ENCODE results near the gene SMARCA1. TPM values are rescaled to one million over a fixed set of nuclear protein-coding genes. Genes with fewer than 3 reads are reported as not detected.

Gene SMARCA1
- total RNA-seq, 2 donors from 2014 or later: 0.07 TPM; not detected in 1

- Mint-ChIP-seq H3K4me3 (no peak overlapping the region), H3K36me3 (ENCODE audit: low read depth) (no peaks in the 10 kb centered on the region), H3K4me1 (no peaks in the 10 kb centered on the region), H3K27me3 (no peaks in the 10 kb centered on the region), H3K27ac (no peak overlapping the region)
- H3K9me3 ChIP-seq (ENCODE audit: control insufficient read depth, low read length, poor library complexity, severe bottlenecking): no peaks in the 10 kb centered on the region
- no peak for ATAC-seq
- DNase-seq: no peak
Observed at GRCh38 chrX:129472116-129472515, 51.2 kb downstream of the SMARCA1 start.

- ATAC-seq (no peak), DNase-seq (no peak)
- H3K9me3 ChIP-seq (ENCODE audit: control insufficient read depth, low read length, poor library complexity, severe bottlenecking): no peaks in the 10 kb centered on the region
- Mint-ChIP-seq H3K4me1 (no peaks in the 10 kb centered on the region), H3K4me3 (no peak overlapping the region), H3K27ac (no peak overlapping the region), H3K36me3 (ENCODE audit: low read depth) (no peaks in the 10 kb centered on the region), H3K27me3 (peaks cover 5% of the 10 kb centered on the region)
Observed at GRCh38 chrX:129462707-129463106, 60.6 kb downstream of the SMARCA1 start.

- Mint-ChIP-seq H3K4me3 (no peak overlapping the region), H3K36me3 (ENCODE audit: low read depth) (no peaks in the 10 kb centered on the region), H3K27ac (no peak overlapping the region), H3K4me1 (no peaks in the 10 kb centered on the region), H3K27me3 (peaks cover 5% of the 10 kb centered on the region)
- H3K9me3 ChIP-seq (ENCODE audit: control insufficient read depth, low read length, poor library complexity, severe bottlenecking): no peaks in the 10 kb centered on the region
- no peak for DNase-seq
- ATAC-seq: no peak
Observed at GRCh38 chrX:129461801-129462456, 61.4 kb downstream of the SMARCA1 start.

GRCh38 chrX:129452523-129452922 lies 70.8 kb downstream of the SMARCA1 start:
- no peaks in the 10 kb centered on the region for H3K36me3 Mint-ChIP-seq (ENCODE audit: low read depth)
- DNase-seq (no peak), ATAC-seq (no peak)
- H3K4me3 Mint-ChIP-seq: no peak overlapping the region
- H3K27ac Mint-ChIP-seq: no peak overlapping the region
- H3K27me3 Mint-ChIP-seq: peaks cover 6% of the 10 kb centered on the region
- H3K4me1 Mint-ChIP-seq: no peaks in the 10 kb centered on the region
- no peaks in the 10 kb centered on the region for H3K9me3 ChIP-seq (ENCODE audit: control insufficient read depth, low read length, poor library complexity, severe bottlenecking)

GRCh38 chrX:129450123-129450522 lies 73.2 kb downstream of the SMARCA1 start:
- no peaks in the 10 kb centered on the region for H3K36me3 Mint-ChIP-seq (ENCODE audit: low read depth)
- H3K27ac Mint-ChIP-seq: no peak overlapping the region
- H3K4me3 Mint-ChIP-seq: no peak overlapping the region
- peaks cover 12% of the 10 kb centered on the region for H3K27me3 Mint-ChIP-seq
- H3K9me3 ChIP-seq (ENCODE audit: control insufficient read depth, low read length, poor library complexity, severe bottlenecking): no peaks in the 10 kb centered on the region
- no peak for DNase-seq
- no peak for ATAC-seq
- H3K4me1 Mint-ChIP-seq: no peaks in the 10 kb centered on the region

GRCh38 chrX:129449148-129449547 lies 74.1 kb downstream of the SMARCA1 start:
- H3K27ac Mint-ChIP-seq: no peak overlapping the region
- no peak overlapping the region for H3K4me3 Mint-ChIP-seq
- H3K27me3 Mint-ChIP-seq: peaks cover 12% of the 10 kb centered on the region
- no peaks in the 10 kb centered on the region for H3K4me1 Mint-ChIP-seq
- no peak for DNase-seq
- no peak for ATAC-seq
- no peaks in the 10 kb centered on the region for H3K9me3 ChIP-seq (ENCODE audit: control insufficient read depth, low read length, poor library complexity, severe bottlenecking)
- no peaks in the 10 kb centered on the region for H3K36me3 Mint-ChIP-seq (ENCODE audit: low read depth)

- Mint-ChIP-seq H3K4me1 (no peaks in the 10 kb centered on the region), H3K27ac (no peak overlapping the region), H3K27me3 (peaks cover 6% of the 10 kb centered on the region), H3K36me3 (ENCODE audit: low read depth) (no peaks in the 10 kb centered on the region), H3K4me3 (no peak overlapping the region)
- no peak for ATAC-seq
- DNase-seq: no peak
- H3K9me3 ChIP-seq (ENCODE audit: control insufficient read depth, low read length, poor library complexity, severe bottlenecking): no peaks in the 10 kb centered on the region
Observed at GRCh38 chrX:129445436-129445835, 77.9 kb downstream of the SMARCA1 start.

- no peaks in the 10 kb centered on the region for H3K36me3 Mint-ChIP-seq (ENCODE audit: low read depth)
- DNase-seq: no peak
- ATAC-seq: no peak
- no peaks in the 10 kb centered on the region for H3K4me1 Mint-ChIP-seq
- no peak overlapping the region for H3K4me3 Mint-ChIP-seq
- no peaks in the 10 kb centered on the region for H3K9me3 ChIP-seq (ENCODE audit: control insufficient read depth, low read length, poor library complexity, severe bottlenecking)
- no peak overlapping the region for H3K27ac Mint-ChIP-seq
- H3K27me3 Mint-ChIP-seq: peaks cover 8% of the 10 kb centered on the region
Observed at GRCh38 chrX:129433945-129434344, 89.3 kb downstream of the SMARCA1 start.

- Mint-ChIP-seq H3K4me1 (no peaks in the 10 kb centered on the region), H3K4me3 (no peak overlapping the region), H3K27me3 (peaks cover 11% of the 10 kb centered on the region), H3K36me3 (ENCODE audit: low read depth) (no peaks in the 10 kb centered on the region), H3K27ac (no peak overlapping the region)
- H3K9me3 ChIP-seq (ENCODE audit: control insufficient read depth, low read length, poor library complexity, severe bottlenecking): no peaks in the 10 kb centered on the region
- ATAC-seq (no peak), DNase-seq (no peak)
Observed at GRCh38 chrX:129433461-129433860, 89.8 kb downstream of the SMARCA1 start.

- DNase-seq (no peak), ATAC-seq (no peak)
- Mint-ChIP-seq H3K4me3 (no peak overlapping the region), H3K27me3 (peaks cover 19% of the 10 kb centered on the region), H3K27ac (no peak overlapping the region), H3K36me3 (ENCODE audit: low read depth) (peaks cover 2% of the 10 kb centered on the region), H3K4me1 (no peaks in the 10 kb centered on the region)
- H3K9me3 ChIP-seq (ENCODE audit: control insufficient read depth, low read length, poor library complexity, severe bottlenecking): no peaks in the 10 kb centered on the region
Observed at GRCh38 chrX:129427267-129427666, 96.0 kb downstream of the SMARCA1 start.

- ATAC-seq (no peak), DNase-seq (no peak)
- H3K36me3 Mint-ChIP-seq (ENCODE audit: low read depth): peaks cover 2% of the 10 kb centered on the region
Observed at GRCh38 chrX:129423191-129423590, 100.1 kb downstream of the SMARCA1 start.

GRCh38 chrX:129404670-129405008 lies 118.7 kb downstream of the SMARCA1 start:
- no peaks in the 10 kb centered on the region for H3K36me3 Mint-ChIP-seq (ENCODE audit: low read depth)
- H3K9me3 ChIP-seq (ENCODE audit: control insufficient read depth, low read length, poor library complexity, severe bottlenecking): no peaks in the 10 kb centered on the region
- ATAC-seq (no peak), DNase-seq (no peak)
- H3K4me3 Mint-ChIP-seq: no peak overlapping the region
- no peak overlapping the region for H3K27ac Mint-ChIP-seq
- H3K27me3 Mint-ChIP-seq: peaks cover 6% of the 10 kb centered on the region
- no peaks in the 10 kb centered on the region for H3K4me1 Mint-ChIP-seq

More at GRCh38 chrX:129423191-129423590, 100.1 kb downstream of the SMARCA1 start:
- no peak overlapping the region for H3K4me3 Mint-ChIP-seq
- no peak overlapping the region for H3K27ac Mint-ChIP-seq
- H3K27me3 Mint-ChIP-seq: peaks cover 12% of the 10 kb centered on the region
- H3K9me3 ChIP-seq (ENCODE audit: control insufficient read depth, low read length, poor library complexity, severe bottlenecking): no peaks in the 10 kb centered on the region
- no peaks in the 10 kb centered on the region for H3K4me1 Mint-ChIP-seq

- no peaks in the 10 kb centered on the region for H3K4me1 Mint-ChIP-seq
- no peak overlapping the region for H3K4me3 Mint-ChIP-seq
- ATAC-seq (no peak), DNase-seq (no peak)
- H3K27me3 Mint-ChIP-seq: peaks cover 5% of the 10 kb centered on the region
- no peaks in the 10 kb centered on the region for H3K36me3 Mint-ChIP-seq (ENCODE audit: low read depth)
- H3K9me3 ChIP-seq (ENCODE audit: control insufficient read depth, low read length, poor library complexity, severe bottlenecking): no peaks in the 10 kb centered on the region
- no peak overlapping the region for H3K27ac Mint-ChIP-seq
Observed at GRCh38 chrX:129403974-129404669, 119.2 kb downstream of the SMARCA1 start.

Measured in T-helper 17 cell (primary cell).